ENCODE measurements around the gene GFY.

GFY gene

DNA sequence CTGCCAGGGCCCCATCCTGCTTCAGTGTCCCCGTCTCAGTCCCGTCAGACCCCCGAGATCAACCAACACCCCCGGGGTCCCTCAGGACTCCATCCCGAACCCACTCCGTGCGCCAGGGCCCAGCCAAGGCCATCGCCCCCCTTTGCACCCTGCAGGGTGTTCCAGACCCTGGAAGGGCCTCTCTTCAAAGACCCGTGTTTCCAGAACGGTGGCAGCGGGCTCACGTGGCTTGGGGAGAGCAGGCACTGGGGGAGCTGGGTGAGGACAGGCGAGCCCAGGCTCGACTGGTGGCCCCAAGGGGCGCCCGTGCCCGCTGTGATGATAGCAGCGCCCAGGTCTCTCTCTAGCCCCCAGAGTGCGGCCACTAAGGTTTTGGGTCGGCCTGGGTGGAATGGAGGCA lies 35.8 kb upstream of the GFY start:
- POLR2A ChIA-PET, result no interaction called here
- CTCF ChIA-PET, result interaction anchor here (1.1 to 4.1 kb wide), 6 partner anchors 11 to 81 kb away, joined by 3 to 26 read pairs (median 16); partner anchors contain the start of gene SLC17A7
- DNase-seq (ENCODE audit: extremely low spot score), result no peak
- TF ChIP-seq, protein P1, sequence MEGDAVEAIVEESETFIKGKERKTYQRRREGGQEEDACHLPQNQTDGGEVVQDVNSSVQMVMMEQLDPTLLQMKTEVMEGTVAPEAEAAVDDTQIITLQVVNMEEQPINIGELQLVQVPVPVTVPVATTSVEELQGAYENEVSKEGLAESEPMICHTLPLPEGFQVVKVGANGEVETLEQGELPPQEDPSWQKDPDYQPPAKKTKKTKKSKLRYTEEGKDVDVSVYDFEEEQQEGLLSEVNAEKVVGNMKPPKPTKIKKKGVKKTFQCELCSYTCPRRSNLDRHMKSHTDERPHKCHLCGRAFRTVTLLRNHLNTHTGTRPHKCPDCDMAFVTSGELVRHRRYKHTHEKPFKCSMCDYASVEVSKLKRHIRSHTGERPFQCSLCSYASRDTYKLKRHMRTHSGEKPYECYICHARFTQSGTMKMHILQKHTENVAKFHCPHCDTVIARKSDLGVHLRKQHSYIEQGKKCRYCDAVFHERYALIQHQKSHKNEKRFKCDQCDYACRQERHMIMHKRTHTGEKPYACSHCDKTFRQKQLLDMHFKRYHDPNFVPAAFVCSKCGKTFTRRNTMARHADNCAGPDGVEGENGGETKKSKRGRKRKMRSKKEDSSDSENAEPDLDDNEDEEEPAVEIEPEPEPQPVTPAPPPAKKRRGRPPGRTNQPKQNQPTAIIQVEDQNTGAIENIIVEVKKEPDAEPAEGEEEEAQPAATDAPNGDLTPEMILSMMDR (IDR thresholded peaks at IDR 0.05; ENCODE audit: control extremely low read depth, extremely low read depth, low read depth, missing control alignments), result no peak

DNA sequence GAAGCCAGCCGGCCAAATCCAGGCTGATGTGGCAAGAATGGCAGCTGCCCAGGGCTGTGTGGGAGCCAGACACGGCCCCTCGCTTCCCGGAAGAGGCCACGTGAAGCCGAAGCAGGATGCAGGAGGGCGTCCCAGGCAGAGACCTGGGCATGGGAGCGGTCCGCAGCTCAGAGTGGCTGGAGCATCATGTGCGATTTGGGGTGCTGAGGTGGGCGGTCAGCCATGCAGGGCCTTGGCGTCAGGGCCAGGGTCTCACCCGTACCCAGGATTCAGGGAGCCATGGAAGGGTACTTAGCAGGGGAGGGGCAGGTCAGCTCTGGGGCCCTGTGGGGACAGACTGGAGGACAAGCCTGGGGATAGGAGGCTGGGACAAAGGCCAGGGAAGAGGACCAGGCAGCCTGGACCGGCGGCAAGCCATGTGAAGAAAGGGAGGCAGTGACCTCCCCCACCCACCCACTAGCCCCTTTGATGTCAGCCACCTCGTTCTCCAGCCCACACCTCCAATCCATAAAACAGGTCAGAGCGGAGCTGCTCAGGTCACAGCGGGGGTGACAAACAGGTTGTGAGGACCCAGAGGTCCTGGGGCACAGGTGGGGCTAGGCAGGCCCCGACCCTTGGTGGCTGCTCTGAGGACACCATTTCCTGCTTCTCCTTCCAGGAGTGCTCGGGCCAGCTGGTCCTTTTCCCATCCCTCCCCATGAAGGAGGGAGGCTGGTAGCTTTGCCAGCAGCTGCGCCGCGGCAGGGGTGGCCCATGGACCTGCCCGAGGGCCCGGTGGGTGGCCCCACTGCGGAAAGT lies 34.9 kb upstream of the GFY start:
- TF ChIP-seq, protein P1 (IDR thresholded peaks at IDR 0.05; ENCODE audit: control extremely low read depth, extremely low read depth, low read depth, missing control alignments), result no peak
- POLR2A ChIA-PET, result no interaction called here
- CTCF ChIA-PET, result interaction anchor here (0.9 to 4.1 kb wide), 21 partner anchors 9 to 164 kb away, joined by 3 to 33 read pairs (median 7); partner anchors contain the start of genes GFY and SLC17A7
- peak; percentile 18 for DNase-seq (ENCODE audit: extremely low spot score)

DNA sequence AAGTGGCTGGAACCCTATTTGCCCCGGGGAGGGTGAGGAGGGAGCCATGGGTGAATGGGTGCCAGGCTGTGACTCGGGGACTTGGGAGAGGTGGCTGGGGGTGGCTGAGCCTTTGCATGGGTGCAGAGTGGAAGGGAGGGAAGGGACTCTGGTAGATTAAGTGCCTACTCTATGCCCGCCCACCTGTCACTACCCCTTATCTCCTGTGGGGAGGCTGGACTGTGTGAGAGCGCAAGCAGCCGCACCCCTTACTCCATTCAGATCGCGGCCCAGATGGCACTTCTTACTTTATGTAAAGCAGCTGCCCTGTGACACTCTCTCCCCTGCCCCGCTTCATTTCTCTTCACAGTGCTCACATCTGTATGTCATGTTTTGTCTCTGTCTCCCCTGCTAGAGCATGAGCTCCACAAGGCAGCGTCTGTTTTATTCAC lies 34.2 kb upstream of the GFY start:
- TF ChIP-seq, protein P1 (IDR thresholded peaks at IDR 0.05; ENCODE audit: control extremely low read depth, extremely low read depth, low read depth, missing control alignments), result no peak
- POLR2A ChIA-PET, result no interaction called here
- CTCF ChIA-PET, result interaction anchor here (0.7 to 4.1 kb wide), 31 partner anchors 10 to 180 kb away, joined by 3 to 33 read pairs (median 7); partner anchors contain the start of genes GFY and SLC17A7
- peak; percentile 15 for DNase-seq (ENCODE audit: extremely low spot score)

DNA sequence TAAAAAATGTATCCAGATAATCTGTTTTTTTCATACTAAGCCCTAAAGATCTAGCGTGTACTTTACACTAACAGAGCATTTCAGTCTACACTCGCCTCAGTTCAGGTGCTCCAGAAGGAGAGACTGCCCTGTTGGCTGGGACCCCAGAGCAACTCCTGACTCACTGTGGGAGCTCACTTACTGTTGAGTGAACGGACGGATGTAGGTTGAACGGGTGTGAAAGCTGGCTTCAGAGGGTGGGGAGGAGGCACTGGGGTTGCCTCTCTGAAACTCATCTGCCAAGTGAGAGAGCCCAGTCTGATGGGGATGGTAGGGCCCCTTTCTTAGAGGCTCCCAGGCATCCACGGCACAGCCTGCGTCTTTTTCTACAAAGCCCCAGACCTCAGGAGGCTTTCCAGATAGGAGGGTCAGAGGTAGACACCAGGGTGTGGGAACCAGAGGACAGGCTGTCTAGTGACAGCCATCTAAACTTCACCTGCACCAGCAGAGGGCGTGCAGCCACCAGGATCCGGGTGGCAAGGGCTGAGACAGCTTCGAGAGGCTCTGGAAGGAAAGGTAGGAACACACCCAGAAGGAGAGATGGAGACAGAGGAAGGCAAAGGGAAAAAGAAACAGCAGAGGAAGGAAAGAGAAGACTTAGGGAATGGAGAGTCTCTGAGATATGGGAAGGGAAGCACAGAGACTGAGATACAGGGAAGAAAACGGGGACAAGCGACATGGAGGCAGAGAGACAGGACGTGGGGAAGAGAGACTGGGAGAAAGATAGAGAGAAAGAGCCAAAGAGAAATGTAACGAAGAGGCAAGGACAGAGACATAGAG lies 33.4 kb upstream of the GFY start:
- ChIA-PET POLR2A (no interaction called here), CTCF (interaction anchor here (0.7 to 4.1 kb wide), 34 partner anchors 9 to 179 kb away, joined by 3 to 33 read pairs (median 6); partner anchors contain the start of genes FLT3LG, GFY and SLC17A7)
- DNase-seq (ENCODE audit: extremely low spot score), result peak; percentile 88
- TF ChIP-seq, protein P1 (IDR thresholded peaks at IDR 0.05; ENCODE audit: control extremely low read depth, extremely low read depth, low read depth, missing control alignments), result peak; percentile 89

DNA sequence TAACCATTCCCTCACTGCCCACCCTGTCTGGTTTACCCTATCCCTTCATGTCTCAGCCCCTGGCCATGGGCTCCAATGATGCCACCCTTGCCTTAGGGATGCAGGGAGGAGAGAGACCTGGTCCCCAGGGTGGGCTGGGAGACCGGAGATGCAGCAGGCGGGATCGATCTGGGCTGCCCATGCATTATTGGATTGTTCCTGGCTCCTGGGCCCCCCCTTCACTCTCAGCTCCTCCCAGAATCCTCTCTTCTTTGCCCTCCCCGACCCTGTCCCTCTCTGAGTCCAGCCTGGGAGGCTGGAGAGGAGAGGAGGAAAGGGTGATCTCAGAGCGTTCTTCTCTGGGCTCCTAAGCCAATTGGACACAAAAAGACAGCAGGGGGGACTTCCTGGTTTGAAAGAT lies 31.3 kb upstream of the GFY start:
- TF ChIP-seq, protein P1 (IDR thresholded peaks at IDR 0.05; ENCODE audit: control extremely low read depth, extremely low read depth, low read depth, missing control alignments), result no peak
- DNase-seq (ENCODE audit: extremely low spot score), result no peak
- ChIA-PET POLR2A (no interaction called here), CTCF (interaction anchor here (1.0 to 1.9 kb wide), 4 partner anchors 15 to 176 kb away, joined by 3 to 4 read pairs (median 4); no protein-coding TSS in a partner anchor)
